ENCODE measurements around the gene ATP4B.

ATP4B gene

GRCh38 chr13:113655346-113656002, 2.5 kb downstream of the ATP4B start:
- Histone ChIP-seq H3K4me1 (ENCODE audit: insufficient read depth, low read length) (no peaks in the 10 kb centered on the region), H3K9ac (ENCODE audit: low read depth, low read length) (no peak overlapping the region), H3K27me3 (ENCODE audit: insufficient read depth, low read length) (no peaks in the 10 kb centered on the region), H3K4me3 (ENCODE audit: low read length) (no peak overlapping the region), H3K36me3 (ENCODE audit: insufficient read depth, low read length) (no peaks in the 10 kb centered on the region), H3K27ac (ENCODE audit: low read depth, low read length) (no peak overlapping the region), H3K9me3 (ENCODE audit: insufficient read depth, low read depth, low read length) (no peaks in the 10 kb centered on the region)
- 94% methylated on average over 15 of the region's 15 CpGs for WGBS

- 93% methylated on average over 39 of the region's 39 CpGs for WGBS
- Histone ChIP-seq H3K9me3 (ENCODE audit: insufficient read depth, low read depth, low read length) (no peaks in the 10 kb centered on the region), H3K4me3 (ENCODE audit: low read length) (no peak overlapping the region), H3K36me3 (ENCODE audit: insufficient read depth, low read length) (no peaks in the 10 kb centered on the region), H3K27me3 (ENCODE audit: insufficient read depth, low read length) (no peaks in the 10 kb centered on the region), H3K27ac (ENCODE audit: low read depth, low read length) (no peak overlapping the region), H3K4me1 (ENCODE audit: insufficient read depth, low read length) (no peaks in the 10 kb centered on the region), H3K9ac (ENCODE audit: low read depth, low read length) (no peak overlapping the region)
Observed at GRCh38 chr13:113654591-113655345, 3.2 kb downstream of the ATP4B start.

- 90% methylated on average over 9 of the region's 9 CpGs for whole genome bisulfite sequencing
Observed at GRCh38 chr13:113654175-113654560, 3.8 kb downstream of the ATP4B start.

GRCh38 chr13:113653264-113654174, 4.5 kb downstream of the ATP4B start:
- Histone ChIP-seq H3K36me3 (ENCODE audit: insufficient read depth, low read length) (no peaks in the 10 kb centered on the region), H3K9ac (ENCODE audit: low read depth, low read length) (no peak overlapping the region), H3K27me3 (ENCODE audit: insufficient read depth, low read length) (no peaks in the 10 kb centered on the region), H3K4me1 (ENCODE audit: insufficient read depth, low read length) (no peaks in the 10 kb centered on the region), H3K9me3 (ENCODE audit: insufficient read depth, low read depth, low read length) (no peaks in the 10 kb centered on the region), H3K4me3 (ENCODE audit: low read length) (no peak overlapping the region), H3K27ac (ENCODE audit: low read depth, low read length) (no peak overlapping the region)
- 85% methylated on average over 24 of the region's 24 CpGs for WGBS

More at GRCh38 chr13:113654175-113654560, 3.8 kb downstream of the ATP4B start:
- Histone ChIP-seq H3K4me1 (ENCODE audit: insufficient read depth, low read length) (no peaks in the 10 kb centered on the region), H3K4me3 (ENCODE audit: low read length) (no peak overlapping the region), H3K36me3 (ENCODE audit: insufficient read depth, low read length) (no peaks in the 10 kb centered on the region), H3K27ac (ENCODE audit: low read depth, low read length) (no peak overlapping the region), H3K9ac (ENCODE audit: low read depth, low read length) (no peak overlapping the region), H3K27me3 (ENCODE audit: insufficient read depth, low read length) (no peaks in the 10 kb centered on the region), H3K9me3 (ENCODE audit: insufficient read depth, low read depth, low read length) (no peaks in the 10 kb centered on the region)

- no peaks in the 10 kb centered on the region for H3K36me3 ChIP-seq (ENCODE audit: insufficient read depth, low read length)
- no peaks in the 10 kb centered on the region for H3K4me1 ChIP-seq (ENCODE audit: insufficient read depth, low read length)
- no peak overlapping the region for H3K9ac ChIP-seq (ENCODE audit: low read depth, low read length)
- H3K9me3 ChIP-seq (ENCODE audit: insufficient read depth, low read depth, low read length), result no peaks in the 10 kb centered on the region
- H3K27me3 ChIP-seq (ENCODE audit: insufficient read depth, low read length), result no peaks in the 10 kb centered on the region
- 94% methylated on average over 24 of the region's 24 CpGs for WGBS
- H3K4me3 ChIP-seq (ENCODE audit: low read length), result no peak overlapping the region
- H3K27ac ChIP-seq (ENCODE audit: low read depth, low read length), result no peak overlapping the region
Observed at GRCh38 chr13:113652404-113653263, 5.4 kb downstream of the ATP4B start.

- Histone ChIP-seq H3K4me3 (ENCODE audit: low read length) (no peak overlapping the region), H3K27me3 (ENCODE audit: insufficient read depth, low read length) (no peaks in the 10 kb centered on the region), H3K4me1 (ENCODE audit: insufficient read depth, low read length) (no peaks in the 10 kb centered on the region), H3K27ac (ENCODE audit: low read depth, low read length) (no peak overlapping the region), H3K9ac (ENCODE audit: low read depth, low read length) (no peak overlapping the region), H3K36me3 (ENCODE audit: insufficient read depth, low read length) (no peaks in the 10 kb centered on the region), H3K9me3 (ENCODE audit: insufficient read depth, low read depth, low read length) (no peaks in the 10 kb centered on the region)
- WGBS, result 94% methylated on average over 37 of the region's 37 CpGs
Observed at GRCh38 chr13:113651511-113652403, 6.2 kb downstream of the ATP4B start.

GRCh38 chr13:113650731-113651148, 7.3 kb downstream of the ATP4B start:
- Histone ChIP-seq H3K9ac (ENCODE audit: low read depth, low read length) (no peak overlapping the region), H3K4me3 (ENCODE audit: low read length) (no peak overlapping the region), H3K4me1 (ENCODE audit: insufficient read depth, low read length) (no peaks in the 10 kb centered on the region), H3K9me3 (ENCODE audit: insufficient read depth, low read depth, low read length) (0 out of 2 replicates have a peak, but pooled peaks cover 4% of the 10 kb centered on the region), H3K36me3 (ENCODE audit: insufficient read depth, low read length) (no peaks in the 10 kb centered on the region), H3K27ac (ENCODE audit: low read depth, low read length) (no peak overlapping the region), H3K27me3 (ENCODE audit: insufficient read depth, low read length) (no peaks in the 10 kb centered on the region)
- 96% methylated on average over 16 of the region's 16 CpGs for WGBS

- WGBS, result 92% methylated on average over 15 of the region's 15 CpGs
- 0 out of 2 replicates have a peak, but pooled peaks cover 5% of the 10 kb centered on the region for H3K9me3 ChIP-seq (ENCODE audit: insufficient read depth, low read depth, low read length)
- no peaks in the 10 kb centered on the region for H3K36me3 ChIP-seq (ENCODE audit: insufficient read depth, low read length)
- no peak overlapping the region for H3K27ac ChIP-seq (ENCODE audit: low read depth, low read length)
- H3K27me3 ChIP-seq (ENCODE audit: insufficient read depth, low read length), result no peaks in the 10 kb centered on the region
- no peak overlapping the region for H3K9ac ChIP-seq (ENCODE audit: low read depth, low read length)
- H3K4me3 ChIP-seq (ENCODE audit: low read length), result no peak overlapping the region
- no peaks in the 10 kb centered on the region for H3K4me1 ChIP-seq (ENCODE audit: insufficient read depth, low read length)
Observed at GRCh38 chr13:113650275-113650674, 7.7 kb downstream of the ATP4B start.

- H3K9me3 ChIP-seq (ENCODE audit: insufficient read depth, low read depth, low read length), result peaks cover 15% of the 10 kb centered on the region; the same call in 1 of the 2 replicates
- no peaks in the 10 kb centered on the region for H3K27me3 ChIP-seq (ENCODE audit: insufficient read depth, low read length)
- no peak overlapping the region for H3K9ac ChIP-seq (ENCODE audit: low read depth, low read length)
- H3K27ac ChIP-seq (ENCODE audit: low read depth, low read length), result no peak overlapping the region
- no peaks in the 10 kb centered on the region for H3K4me1 ChIP-seq (ENCODE audit: insufficient read depth, low read length)
- H3K4me3 ChIP-seq (ENCODE audit: low read length), result no peak overlapping the region
- no peaks in the 10 kb centered on the region for H3K36me3 ChIP-seq (ENCODE audit: insufficient read depth, low read length)
- WGBS, result 94% methylated on average over 17 of the region's 17 CpGs
Observed at GRCh38 chr13:113649212-113649611, 8.8 kb downstream of the ATP4B start.

GRCh38 chr13:113648216-113648610, 9.8 kb downstream of the ATP4B start:
- WGBS, result 92% methylated on average over 13 of the region's 13 CpGs
- no peak overlapping the region for H3K4me3 ChIP-seq (ENCODE audit: low read length)
- no peaks in the 10 kb centered on the region for H3K27me3 ChIP-seq (ENCODE audit: insufficient read depth, low read length)
- no peaks in the 10 kb centered on the region for H3K4me1 ChIP-seq (ENCODE audit: insufficient read depth, low read length)
- H3K9me3 ChIP-seq (ENCODE audit: insufficient read depth, low read depth, low read length), result peaks cover 24% of the 10 kb centered on the region; the same call in 1 of the 2 replicates
- no peak overlapping the region for H3K9ac ChIP-seq (ENCODE audit: low read depth, low read length)
- no peak overlapping the region for H3K27ac ChIP-seq (ENCODE audit: low read depth, low read length)
- no peaks in the 10 kb centered on the region for H3K36me3 ChIP-seq (ENCODE audit: insufficient read depth, low read length)
